Caco-2 (cell line): ENCODE measurements around the gene GSK3A. TPM values are rescaled to one million over a fixed set of nuclear protein-coding genes. Genes with fewer than 3 reads are reported as not detected.

Experiments used
- BruUV-seq: library from RNA; stranded (reverse); fragments of 400-500 nt; replicated peaks from 2 replicates; lab custom pipeline; 2021; lab: Mats Ljungman, UMichigan
- CTCF ChIA-PET: fragments of 300-600 bp; sonication (Branson Sonifier 250); formaldehyde crosslinking; loops from one replicate; lab custom pipeline; 2022; ENCODE audit warnings: antibody characterized with exemption; lab: Charles Lee
- POLR2A ChIA-PET: fragments of 300-600 bp; sonication (Branson Sonifier 250); formaldehyde crosslinking; loops from one replicate; lab custom pipeline; 2022; ENCODE audit warnings: antibody characterized with exemption; lab: Charles Lee
- DNase-seq, 2 experiments: peaks; one replicate each; pipeline versions ENCODE4 v3.0.0 to v3.0.0-alpha.2; 2020 to 2022
- H3K27me3 ChIP-seq: replicated peaks from 2 replicates; pipeline ENCODE4 v1.6.0; 2011; ENCODE audit warnings: low read length; ENCODE audit not compliant: control insufficient read depth, insufficient read depth
- H3K36me3 ChIP-seq: 2 replicates; pipeline ENCODE4 v1.5.1; 2011; ENCODE audit warnings: low read length; ENCODE audit not compliant: control insufficient read depth, insufficient read depth
- H3K4me1 ChIP-seq: fragments of 250-450 bp; sonication (Bioruptor Pico); 2 replicates; pipeline ENCODE4 v1.5.1; 2020; ENCODE audit warnings: mild to moderate bottlenecking
- H3K4me3 ChIP-seq: 2 replicates; pipeline ENCODE4 v1.5.1; 2011; ENCODE audit warnings: low read depth, mild to moderate bottlenecking, control low read depth, low read length
- H3K9me3 ChIP-seq: fragments of 250-450 bp; sonication (Bioruptor Pico); 2 replicates; pipeline ENCODE4 v1.5.1; 2020; ENCODE audit warnings: mild to moderate bottlenecking, moderate library complexity
- H3K27ac Mint-ChIP-seq: one replicate; pipeline ENCODE4 v1.8.0; 2022; ENCODE audit warnings: mixed read lengths; ENCODE audit not compliant: unreplicated experiment
- H3K27me3 Mint-ChIP-seq: one replicate; pipeline ENCODE4 v1.8.0; 2022; ENCODE audit warnings: mixed read lengths; ENCODE audit not compliant: insufficient read depth, unreplicated experiment
- H3K36me3 Mint-ChIP-seq: one replicate; pipeline ENCODE4 v1.8.0; 2022; ENCODE audit warnings: mild to moderate bottlenecking, mixed read lengths; ENCODE audit not compliant: insufficient read depth, unreplicated experiment
- H3K4me1 Mint-ChIP-seq: one replicate; pipeline ENCODE4 v1.8.0; 2022; ENCODE audit warnings: low read depth, mixed read lengths; ENCODE audit not compliant: unreplicated experiment
- H3K4me3 Mint-ChIP-seq: one replicate; pipeline ENCODE4 v1.8.0; 2022; ENCODE audit warnings: mild to moderate bottlenecking, moderate library complexity, mixed read lengths; ENCODE audit not compliant: unreplicated experiment
- H3K9me3 Mint-ChIP-seq: one replicate; pipeline ENCODE4 v1.8.0; 2022; ENCODE audit warnings: mixed read lengths; ENCODE audit not compliant: unreplicated experiment
- intact Hi-C: fragments of 100-400 bp; cut with micrococcal nuclease; formaldehyde crosslinking; loops from one replicate; pipeline ENCODE4 v1.10.0; 2022; ENCODE audit not compliant: unreplicated experiment
- total RNA-seq: library from RNA; stranded (reverse); gene quantifications from 2 replicates; pipeline ENCODE4 v1.2.3, GENCODE V29; 2022
- TF ChIP-seq, protein P1 (sequence below), 2 experiments: fragments of 200-600 bp in 1 of 2; IDR thresholded peaks; 1 replicate in 1 of 2; 2 replicates in 1 of 2; pipeline versions ENCODE4 v1.5.1 to v1.8.0; 2011 to 2022; ENCODE audit warnings: antibody characterized with exemption in 1 of 2, control low read depth in 1 of 2, inconsistent platforms in 1 of 2, low read depth in 1 of 2, low read length in 1 of 2, mild to moderate bottlenecking in 1 of 2, moderate library complexity in 1 of 2; ENCODE audit not compliant: insufficient read depth in 1 of 2, severe bottlenecking in 1 of 2, unreplicated experiment in 1 of 2

The GSK3A gene
- total RNA-seq, 1 experiment from 2014 or later: 59.6 TPM

- Histone ChIP-seq H3K4me3 (no peak overlapping the region), H3K36me3 (peaks cover 5% of the 10 kb centered on the region), H3K27me3 (no peaks in the 10 kb centered on the region), H3K9me3 (no peaks in the 10 kb centered on the region), H3K4me1 (0 out of 2 replicates have a peak, but pooled peaks cover 5% of the 10 kb centered on the region)
- BruUV-seq: no TSS peak
- ChIA-PET POLR2A (no interaction called here), CTCF (no interaction called here)
- Mint-ChIP-seq H3K27me3 (no peaks in the 10 kb centered on the region), H3K9me3 (no peaks in the 10 kb centered on the region), H3K4me3 (no peak overlapping the region), H3K36me3 (peaks cover 63% of the 10 kb centered on the region), H3K27ac (no peak overlapping the region), H3K4me1 (no peaks in the 10 kb centered on the region)
- TF ChIP-seq, protein P1, sequence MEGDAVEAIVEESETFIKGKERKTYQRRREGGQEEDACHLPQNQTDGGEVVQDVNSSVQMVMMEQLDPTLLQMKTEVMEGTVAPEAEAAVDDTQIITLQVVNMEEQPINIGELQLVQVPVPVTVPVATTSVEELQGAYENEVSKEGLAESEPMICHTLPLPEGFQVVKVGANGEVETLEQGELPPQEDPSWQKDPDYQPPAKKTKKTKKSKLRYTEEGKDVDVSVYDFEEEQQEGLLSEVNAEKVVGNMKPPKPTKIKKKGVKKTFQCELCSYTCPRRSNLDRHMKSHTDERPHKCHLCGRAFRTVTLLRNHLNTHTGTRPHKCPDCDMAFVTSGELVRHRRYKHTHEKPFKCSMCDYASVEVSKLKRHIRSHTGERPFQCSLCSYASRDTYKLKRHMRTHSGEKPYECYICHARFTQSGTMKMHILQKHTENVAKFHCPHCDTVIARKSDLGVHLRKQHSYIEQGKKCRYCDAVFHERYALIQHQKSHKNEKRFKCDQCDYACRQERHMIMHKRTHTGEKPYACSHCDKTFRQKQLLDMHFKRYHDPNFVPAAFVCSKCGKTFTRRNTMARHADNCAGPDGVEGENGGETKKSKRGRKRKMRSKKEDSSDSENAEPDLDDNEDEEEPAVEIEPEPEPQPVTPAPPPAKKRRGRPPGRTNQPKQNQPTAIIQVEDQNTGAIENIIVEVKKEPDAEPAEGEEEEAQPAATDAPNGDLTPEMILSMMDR (IDR thresholded peaks at IDR 0.05; ENCODE audit: insufficient read depth in 1 of 2, low read depth in 1 of 2, low read length in 1 of 2, severe bottlenecking in 1 of 2, unreplicated experiment in 1 of 2): no peak
- DNase-seq: no peak
- intact Hi-C loops: no loop called here
Measured at GRCh38 chr19:42203700-42204099, 38.7 kb downstream of the GSK3A start.

DNA sequence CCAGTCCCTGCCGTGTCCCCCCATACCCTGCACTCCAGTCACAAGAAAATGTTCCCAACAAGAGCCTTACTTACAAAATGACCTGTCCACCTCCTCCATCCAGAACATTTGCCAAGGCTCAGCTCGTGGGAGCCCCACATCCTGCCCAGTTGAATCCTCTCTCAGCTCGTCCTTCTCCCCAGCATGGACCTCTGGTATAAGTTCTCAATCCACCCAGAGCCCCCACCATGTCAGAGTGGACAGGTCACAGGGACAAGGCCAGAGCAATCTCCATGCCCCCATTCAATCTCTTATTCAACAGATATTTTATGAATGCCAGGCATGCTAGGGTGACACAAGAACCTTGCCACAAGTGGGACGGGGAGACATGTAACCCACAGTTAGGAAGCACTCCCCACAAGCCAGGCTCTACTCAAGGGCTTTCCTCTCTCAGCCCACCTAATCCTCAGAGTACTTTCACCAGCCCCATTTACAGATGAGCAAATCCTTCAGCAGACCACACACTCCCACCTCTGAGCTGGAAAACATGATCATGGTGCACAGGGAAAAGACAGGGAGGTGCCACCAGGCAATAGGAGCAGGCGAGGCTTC is 40.0 kb downstream of the GSK3A start:
- no peak overlapping the region for H3K4me3 Mint-ChIP-seq
- intact Hi-C loops: no loop called here
- H3K27me3 Mint-ChIP-seq: no peaks in the 10 kb centered on the region
- no peaks in the 10 kb centered on the region for H3K4me1 Mint-ChIP-seq
- H3K9me3 Mint-ChIP-seq: no peaks in the 10 kb centered on the region
- H3K27me3 ChIP-seq: no peaks in the 10 kb centered on the region
- no peaks in the 10 kb centered on the region for H3K9me3 ChIP-seq
- CTCF ChIA-PET: no interaction called here
- H3K27ac Mint-ChIP-seq: no peak overlapping the region
- H3K4me3 ChIP-seq: no peak overlapping the region
- BruUV-seq: no TSS peak
- DNase-seq: no peak
- H3K36me3 Mint-ChIP-seq: peaks cover 60% of the 10 kb centered on the region
- H3K4me1 ChIP-seq: 0 out of 2 replicates have a peak, but pooled peaks cover 5% of the 10 kb centered on the region
- POLR2A ChIA-PET: no interaction called here
- peaks cover 5% of the 10 kb centered on the region for H3K36me3 ChIP-seq
- TF ChIP-seq, protein P1 (IDR thresholded peaks at IDR 0.05; ENCODE audit: insufficient read depth in 1 of 2, low read depth in 1 of 2, low read length in 1 of 2, severe bottlenecking in 1 of 2, unreplicated experiment in 1 of 2): no peak

DNA sequence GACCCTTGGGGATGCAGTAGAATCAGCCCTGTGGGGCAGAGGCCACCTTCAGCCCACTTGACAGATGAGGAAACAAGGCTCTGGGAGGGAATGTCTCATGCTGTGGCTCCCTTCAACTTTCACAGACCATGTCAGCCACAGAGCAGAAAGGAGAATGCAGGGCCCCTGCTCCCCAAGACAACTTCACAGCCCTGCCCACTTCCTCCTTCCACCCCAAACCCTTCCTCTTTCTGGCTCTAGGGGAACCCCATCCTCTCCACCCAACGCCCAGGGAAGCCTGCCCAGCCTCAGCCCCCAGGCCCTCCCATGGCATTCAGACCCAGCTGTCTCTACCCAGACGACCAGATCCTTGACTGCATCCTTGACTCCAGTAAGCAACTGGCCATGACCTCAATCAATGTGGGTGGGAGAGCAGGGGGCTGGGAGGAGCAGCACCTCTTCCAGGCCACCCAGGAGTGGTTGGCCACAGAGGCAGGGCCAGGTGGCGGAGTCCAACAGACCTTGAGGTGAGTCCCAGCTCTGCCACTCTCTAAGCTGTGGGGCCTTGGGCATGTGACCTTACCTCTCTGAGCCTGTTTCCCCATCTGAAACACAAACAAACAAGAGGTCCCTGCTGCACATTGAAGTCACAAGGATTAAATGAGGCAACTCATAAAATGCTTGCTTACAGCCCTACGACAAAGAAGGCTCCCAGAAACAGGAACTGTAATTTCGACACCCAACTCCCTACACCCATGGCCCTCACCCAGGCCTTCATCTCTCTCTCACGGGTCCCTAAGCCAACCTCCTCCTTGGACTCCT is 40.7 kb downstream of the GSK3A start:
- Histone ChIP-seq H3K4me1 (no peaks in the 10 kb centered on the region), H3K4me3 (no peak overlapping the region), H3K36me3 (peaks cover 6% of the 10 kb centered on the region), H3K9me3 (no peaks in the 10 kb centered on the region), H3K27me3 (no peaks in the 10 kb centered on the region)
- no peak for DNase-seq
- POLR2A ChIA-PET: no interaction called here
- TF ChIP-seq, protein P1 (IDR thresholded peaks at IDR 0.05; ENCODE audit: insufficient read depth in 1 of 2, low read depth in 1 of 2, low read length in 1 of 2, severe bottlenecking in 1 of 2, unreplicated experiment in 1 of 2): no peak
- Mint-ChIP-seq H3K9me3 (no peaks in the 10 kb centered on the region), H3K36me3 (peaks cover 60% of the 10 kb centered on the region), H3K4me1 (no peaks in the 10 kb centered on the region), H3K4me3 (no peak overlapping the region), H3K27me3 (no peaks in the 10 kb centered on the region), H3K27ac (no peak overlapping the region)
- no TSS peak for BruUV-seq
- CTCF ChIA-PET: no interaction called here
- intact Hi-C loops: no loop called here
